NCI-H128 (cell line): ENCODE results near the gene DCTN1.
"Not testable (repeated sequence)": the region's sequence is repeated elsewhere in the genome, so short reads cannot be mapped to it uniquely, and the experiment has no call there.

Experiments used
- DNase-seq: peaks from one replicate; lab custom pipeline; 2025; ENCODE audit not compliant: unreplicated experiment; lab: John Stamatoyannopoulos, UW

Gene DCTN1

GRCh38 chr2:74379851-74380789, at the start of gene DCTN1:
Gene DCTN1, minus strand, starts transcription at chr2:74380311. Its CDS starts 274 bp downstream, at chr2:74380037.
- no peak for DNase-seq

DNA sequence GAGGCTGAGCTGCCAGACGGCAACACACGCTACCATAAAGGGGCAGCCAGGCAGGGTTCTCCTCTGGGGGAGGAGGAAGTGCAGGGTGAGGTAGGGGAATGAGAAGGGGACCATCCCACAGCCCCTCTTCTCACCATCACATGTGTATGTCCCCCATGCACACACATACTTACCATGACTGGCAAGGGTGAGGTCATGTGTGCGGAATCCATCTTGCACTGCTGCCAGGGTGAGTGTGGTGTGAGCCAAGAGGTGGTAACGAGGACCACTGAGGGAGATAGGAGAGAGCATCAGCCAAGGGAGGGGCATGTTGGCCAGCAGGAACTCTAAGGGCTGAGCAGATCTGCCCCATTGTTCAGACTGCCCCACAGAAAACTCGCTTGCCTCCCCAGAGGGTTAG, 48.6 kb upstream of the DCTN1 start:
- no peak for DNase-seq

DNA sequence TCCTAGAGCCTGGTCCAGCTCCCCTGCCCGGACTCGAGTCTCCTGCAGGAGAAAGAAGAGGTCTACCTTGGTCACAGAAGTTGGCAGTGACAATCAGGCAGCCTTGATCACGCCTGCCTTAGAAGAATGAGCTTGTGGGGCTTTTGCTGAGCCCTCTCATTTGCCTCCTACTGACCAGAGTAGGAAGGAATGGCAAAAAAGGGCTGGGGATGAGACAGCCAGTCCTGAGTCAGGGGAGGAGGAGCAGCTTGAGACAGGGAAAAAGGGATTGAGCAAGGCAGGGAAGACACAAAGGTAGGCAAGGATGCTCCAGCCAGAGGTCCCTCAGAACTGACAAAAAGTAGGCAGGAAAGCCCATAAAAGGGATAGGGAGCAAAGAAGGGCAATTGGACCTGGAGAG, 47.4 kb upstream of the DCTN1 start:
- no peak for DNase-seq

- DNase-seq, result no peak
Measured at GRCh38 chr2:74426181-74426758, 46.2 kb upstream of the DCTN1 start.

DNA sequence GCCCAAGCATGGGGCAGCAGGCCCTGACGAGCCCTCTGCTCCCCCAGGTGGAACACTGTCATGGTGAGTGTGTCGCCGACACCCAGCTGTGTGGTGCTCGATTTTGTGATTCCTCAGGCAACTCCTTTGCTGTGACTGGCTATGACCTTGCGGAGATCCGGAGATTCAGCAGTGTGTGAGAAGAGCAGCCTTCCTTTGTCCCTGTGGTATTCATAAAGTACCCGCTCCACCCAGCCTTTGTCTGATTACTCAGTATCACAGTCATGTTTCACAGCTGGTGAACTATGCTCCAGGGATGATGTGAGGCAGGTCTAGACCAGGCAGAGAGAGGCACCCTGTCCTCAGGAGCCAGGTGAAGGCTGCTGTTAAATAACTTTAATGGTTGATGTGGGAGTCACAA, 45.4 kb upstream of the DCTN1 start:
- no peak for DNase-seq

- DNase-seq, result no peak
Measured at GRCh38 chr2:74424995-74425406, 44.9 kb upstream of the DCTN1 start.

DNA sequence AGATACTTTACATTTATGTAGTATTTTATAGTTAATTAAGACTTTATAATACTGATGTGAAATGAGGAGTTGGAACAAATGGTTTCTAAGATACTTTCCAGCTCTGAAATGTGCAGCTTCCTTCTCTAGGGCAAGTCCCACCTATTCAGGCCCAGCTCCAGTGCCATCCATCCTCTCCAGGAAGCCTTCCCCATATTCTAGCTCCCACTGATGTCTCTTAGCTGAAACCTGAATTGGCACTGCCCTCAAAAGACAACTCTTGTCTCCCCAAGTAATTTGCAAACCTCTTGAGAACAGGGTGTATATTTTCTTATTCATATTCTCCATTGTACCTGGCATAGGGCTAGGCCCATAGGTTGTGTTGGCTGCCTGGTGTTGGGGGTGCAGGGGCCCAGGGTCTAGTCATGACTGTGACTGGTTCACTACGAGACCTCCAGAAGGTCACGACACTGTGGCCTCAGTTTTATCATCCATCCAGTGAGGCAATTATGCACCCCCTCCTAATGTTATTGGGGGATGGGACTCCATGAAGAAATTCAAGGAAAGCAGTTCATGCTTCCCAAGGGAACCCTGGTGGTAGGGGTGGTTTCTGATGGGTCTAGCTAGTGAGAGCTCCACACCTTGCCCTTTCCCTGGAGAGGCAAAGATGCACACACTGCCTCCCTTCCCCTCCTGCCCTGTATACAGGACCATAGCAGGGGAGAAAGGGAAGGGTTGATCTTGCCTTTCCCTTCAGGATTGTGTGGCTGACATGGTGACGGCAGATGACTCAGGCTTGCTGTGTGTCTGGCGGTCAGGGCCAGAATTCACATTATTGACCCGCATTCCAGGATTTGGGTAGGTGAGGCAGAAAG, 44.3 kb upstream of the DCTN1 start:
- DNase-seq, result no peak

DNA sequence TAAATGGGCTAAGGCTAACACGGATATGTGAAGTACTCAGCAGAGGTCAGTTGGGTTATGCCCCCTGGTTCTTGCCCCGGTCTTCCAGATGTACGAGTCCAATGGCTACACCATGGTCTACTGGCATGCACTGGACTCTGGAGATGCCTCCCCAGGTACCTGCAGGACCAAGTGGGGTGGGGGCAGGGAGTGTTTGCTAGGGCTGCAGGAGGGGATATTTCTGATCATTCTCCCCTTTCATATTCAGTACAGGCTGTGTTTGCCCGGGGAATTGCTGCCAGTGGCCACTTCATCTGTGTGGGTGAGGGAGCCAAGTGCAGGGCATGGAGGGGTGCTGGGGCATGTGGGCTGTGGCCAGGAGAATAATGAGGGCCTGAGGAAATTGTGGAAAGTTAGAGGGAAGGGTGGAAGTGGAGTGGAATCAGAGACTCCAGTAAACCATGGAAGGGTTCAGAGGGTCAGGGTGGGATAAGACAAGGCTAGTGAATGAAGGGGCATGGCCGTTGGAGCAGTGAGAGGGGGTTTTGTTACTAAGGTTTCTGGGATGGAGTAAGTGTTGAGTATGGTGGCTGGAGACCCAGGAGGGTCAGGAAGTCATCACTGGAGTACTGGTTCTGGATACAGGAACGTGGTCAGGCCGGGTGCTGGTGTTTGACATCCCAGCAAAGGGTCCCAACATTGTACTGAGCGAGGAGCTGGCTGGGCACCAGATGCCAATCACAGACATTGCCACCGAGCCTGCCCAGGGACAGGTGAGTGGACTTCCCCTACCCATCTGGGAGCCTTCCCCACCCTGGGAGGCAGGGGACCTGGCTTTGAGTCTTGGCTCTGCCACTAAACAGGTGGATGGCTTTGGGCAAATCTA, 43.4 kb upstream of the DCTN1 start:
- no peak for DNase-seq

DNA sequence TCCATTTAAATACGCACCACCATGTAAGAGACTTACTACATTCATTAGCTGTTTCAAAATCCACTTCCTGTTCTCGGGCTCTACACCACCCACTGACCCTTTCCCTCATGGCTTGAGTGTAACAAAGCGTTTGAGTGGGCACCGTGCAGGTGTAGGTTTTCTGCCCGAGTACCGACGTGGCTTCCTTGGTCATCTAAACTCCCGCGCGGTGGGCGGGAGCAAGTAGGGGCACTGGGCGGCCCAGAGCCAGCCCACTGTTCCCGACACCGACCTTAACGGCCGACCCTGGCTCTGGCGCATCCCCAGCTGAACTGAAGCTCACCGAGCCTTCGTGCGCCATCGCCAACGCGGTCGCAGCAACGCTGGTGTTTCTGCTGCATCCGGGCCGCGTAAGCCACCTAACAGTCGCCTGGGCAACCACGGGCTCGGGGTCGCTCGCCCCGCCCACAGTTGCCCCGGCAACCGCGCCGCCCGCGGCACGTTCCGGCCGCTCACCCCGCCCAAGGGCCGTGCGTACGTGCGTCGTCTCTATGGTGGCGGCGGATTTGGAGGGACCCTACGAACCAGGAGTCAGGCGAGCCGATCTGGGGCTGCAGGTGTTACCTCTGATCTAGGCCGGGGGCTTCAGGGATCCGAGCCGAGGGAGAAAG, 41.2 kb upstream of the DCTN1 start, which contains the start of the genes C2orf81 and WDR54:
C2orf81 (minus strand) TSS at position 399 of the 650 bp plus-strand sequence; CDS start at position 340, 59 bp downstream.
WDR54 (plus strand) TSS at position 510 of the 650 bp plus-strand sequence. CDS start 424 bp downstream, outside the sequence.
- peak; percentile 91 for DNase-seq

DNA sequence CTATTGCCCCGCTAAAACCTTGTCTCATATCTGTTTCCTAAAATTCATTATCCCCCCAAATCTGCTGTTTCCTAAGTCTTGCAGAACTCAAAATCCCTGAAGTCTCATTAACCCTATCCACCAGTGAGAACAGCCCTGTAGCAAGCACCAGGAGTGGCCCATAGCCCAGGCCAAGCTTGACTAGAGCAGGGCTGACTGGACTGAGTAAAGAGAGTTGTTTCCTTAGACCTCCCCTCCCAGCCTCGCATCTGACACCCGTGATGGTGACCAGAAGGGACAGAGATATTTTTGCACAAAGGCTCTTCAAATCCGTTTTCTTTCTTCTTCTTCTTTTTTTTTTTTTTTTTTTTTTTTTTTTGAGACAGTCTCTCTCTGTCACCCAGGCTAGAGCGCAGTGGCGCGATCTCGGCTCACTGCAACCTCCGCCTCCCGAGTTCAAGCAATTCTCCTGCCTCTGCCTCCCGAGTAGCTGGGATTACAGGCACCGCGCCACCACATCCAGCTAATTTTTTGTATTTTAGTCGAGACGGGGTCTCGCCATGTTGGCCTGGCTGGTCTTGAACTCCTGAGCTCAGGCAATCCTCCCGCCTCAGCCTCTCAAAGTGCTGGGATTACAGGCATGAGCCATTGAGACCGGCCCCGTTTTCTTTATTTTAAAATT, 40.5 kb upstream of the DCTN1 start:
- DNase-seq, result not testable (repeated sequence)

DNA sequence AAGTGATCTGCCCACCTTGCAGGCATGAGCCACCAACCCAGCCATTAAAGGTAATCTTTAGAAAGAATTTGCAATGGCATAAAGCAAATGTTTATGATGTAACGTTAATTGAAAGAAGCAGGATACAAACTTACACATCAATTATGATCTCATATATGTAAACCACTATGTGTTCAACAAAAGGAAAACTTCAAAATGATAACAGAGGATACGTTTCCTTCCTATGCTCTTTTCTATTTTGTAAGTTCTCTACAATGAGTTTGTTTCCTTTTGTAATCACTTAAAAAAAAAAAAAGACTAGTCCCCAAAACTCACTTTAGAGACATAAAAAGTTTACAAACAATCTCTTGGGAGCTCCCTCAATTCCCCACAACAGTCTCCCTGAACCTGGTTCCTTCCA, 39.9 kb upstream of the DCTN1 start:
- DNase-seq, result no peak

GRCh38 chr2:74419345-74419744, 39.2 kb upstream of the DCTN1 start:
- no peak for DNase-seq

- no peak for DNase-seq
Measured at GRCh38 chr2:74418312-74418711, 38.2 kb upstream of the DCTN1 start.

DNA sequence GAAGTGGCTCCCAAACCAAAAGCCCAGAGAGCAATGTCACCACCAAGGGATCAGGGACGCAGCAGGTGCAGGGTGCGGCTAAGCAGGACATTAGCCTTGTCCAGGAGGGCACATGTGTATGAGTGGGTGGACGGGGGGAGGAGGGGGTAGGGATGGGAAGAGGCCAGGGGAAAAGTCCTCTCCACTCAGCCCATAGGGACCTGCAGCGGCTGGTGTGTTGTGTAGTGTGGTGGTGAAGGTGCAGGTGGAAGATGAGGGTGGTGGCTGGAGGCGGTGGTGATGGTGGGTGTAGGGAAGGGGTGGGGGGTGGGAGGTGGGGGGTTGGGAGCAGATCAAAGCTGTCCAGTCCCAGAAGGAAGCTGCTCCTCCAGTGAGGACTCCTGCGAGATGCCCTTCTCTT, 37.7 kb upstream of the DCTN1 start:
- DNase-seq, result no peak

GRCh38 chr2:74417197-74417596, 37.1 kb upstream of the DCTN1 start:
- DNase-seq, result no peak

GRCh38 chr2:74416778-74417177, 36.7 kb upstream of the DCTN1 start:
- DNase-seq, result no peak

DNA sequence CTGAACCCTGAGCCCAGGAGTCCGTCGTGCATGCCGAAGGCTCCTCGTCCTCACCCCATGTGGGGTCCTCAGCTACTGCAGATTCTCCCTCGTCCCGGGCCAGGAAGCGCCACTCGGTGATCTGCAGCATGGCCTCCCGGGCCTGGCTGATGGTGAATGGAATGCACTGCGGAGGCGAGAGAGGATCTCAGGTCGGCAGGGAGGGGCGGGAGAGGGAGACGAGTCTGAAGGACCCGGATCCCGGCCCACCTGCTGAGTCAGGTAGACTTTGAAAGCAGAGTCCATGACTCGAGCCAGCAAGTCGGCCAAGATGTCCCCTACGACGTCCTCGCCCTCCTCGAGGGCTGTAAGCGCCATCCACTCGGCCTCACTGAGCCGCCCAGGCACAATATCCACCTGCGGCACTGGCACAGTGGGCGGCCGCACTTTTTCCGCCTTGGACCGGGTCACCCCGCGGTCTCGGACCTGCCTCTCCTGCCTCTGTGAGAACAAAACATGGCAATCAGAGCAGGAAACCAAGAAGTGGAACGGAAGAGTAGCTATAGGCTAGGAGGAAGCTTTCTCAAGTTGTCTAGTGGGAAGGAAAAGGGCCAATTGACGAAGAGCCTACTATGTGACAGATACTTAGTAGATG, 35.8 kb upstream of the DCTN1 start:
- DNase-seq, result no peak

GRCh38 chr2:74414881-74415761, 35.0 kb upstream of the DCTN1 start:
- DNase-seq, result no peak
